Left hindlimb (tissue), 1 donor: ENCODE measurements around the gene INAFM2.

Experiments used
- DNase-seq: peaks from one replicate; pipeline ENCODE4 v3.0.0-alpha.2; 2018

Gene INAFM2

GRCh38 chr15:40323239-40323952, at the start of gene INAFM2:
INAFM2 (plus strand) TSS chr15:40323692; CDS start chr15:40324056, 364 bp downstream.
- DNase-seq: peak; percentile 95

GRCh38 chr15:40274350-40275274, 48.9 kb upstream of the INAFM2 start:
- DNase-seq: peak; percentile 74

GRCh38 chr15:40275523-40275922, 48.0 kb upstream of the INAFM2 start:
- DNase-seq: no peak

GRCh38 chr15:40275954-40276353, 47.5 kb upstream of the INAFM2 start:
- no peak for DNase-seq

GRCh38 chr15:40276927-40277326, 46.6 kb upstream of the INAFM2 start:
- DNase-seq: no peak

- no peak for DNase-seq
These were observed 46.0 kb upstream of the INAFM2 start for GRCh38 chr15:40277471-40277870.

GRCh38 chr15:40278026-40278425, 45.5 kb upstream of the INAFM2 start:
- no peak for DNase-seq

GRCh38 chr15:40279437-40280141, 43.9 kb upstream of the INAFM2 start:
- DNase-seq: peak; percentile 66

GRCh38 chr15:40280260-40281056, 43.0 kb upstream of the INAFM2 start:
- no peak for DNase-seq

- no peak for DNase-seq
These were observed 42.3 kb upstream of the INAFM2 start for GRCh38 chr15:40281057-40281800.

- no peak for DNase-seq
These were observed 41.7 kb upstream of the INAFM2 start for GRCh38 chr15:40281801-40282146.

- DNase-seq: no peak
These were observed 41.2 kb upstream of the INAFM2 start for GRCh38 chr15:40282147-40282868.

GRCh38 chr15:40282869-40283614, 40.5 kb upstream of the INAFM2 start, which contains the start of gene ANKRD63:
ANKRD63 (minus strand) TSS chr15:40283064; CDS start chr15:40282586, 478 bp downstream.
- DNase-seq: no peak

GRCh38 chr15:40283615-40284300, 39.7 kb upstream of the INAFM2 start:
- DNase-seq: no peak

GRCh38 chr15:40285151-40285550, 38.3 kb upstream of the INAFM2 start:
- DNase-seq: no peak

- DNase-seq: no peak
These were observed 37.9 kb upstream of the INAFM2 start for GRCh38 chr15:40285554-40286011.

- no peak for DNase-seq
These were observed 37.4 kb upstream of the INAFM2 start for GRCh38 chr15:40286061-40286532.

GRCh38 chr15:40286794-40287193, 36.7 kb upstream of the INAFM2 start:
- no peak for DNase-seq

GRCh38 chr15:40287505-40287904, 36.0 kb upstream of the INAFM2 start:
- DNase-seq: no peak
